NCI-H526 treated with DMSO at 0.1 percent for 48 hours (cell line): ENCODE results near the gene AXL.

Experiments used
- DNase-seq: peaks from one replicate; lab custom pipeline; 2025; lab: John Stamatoyannopoulos, UW

The AXL gene

DNA sequence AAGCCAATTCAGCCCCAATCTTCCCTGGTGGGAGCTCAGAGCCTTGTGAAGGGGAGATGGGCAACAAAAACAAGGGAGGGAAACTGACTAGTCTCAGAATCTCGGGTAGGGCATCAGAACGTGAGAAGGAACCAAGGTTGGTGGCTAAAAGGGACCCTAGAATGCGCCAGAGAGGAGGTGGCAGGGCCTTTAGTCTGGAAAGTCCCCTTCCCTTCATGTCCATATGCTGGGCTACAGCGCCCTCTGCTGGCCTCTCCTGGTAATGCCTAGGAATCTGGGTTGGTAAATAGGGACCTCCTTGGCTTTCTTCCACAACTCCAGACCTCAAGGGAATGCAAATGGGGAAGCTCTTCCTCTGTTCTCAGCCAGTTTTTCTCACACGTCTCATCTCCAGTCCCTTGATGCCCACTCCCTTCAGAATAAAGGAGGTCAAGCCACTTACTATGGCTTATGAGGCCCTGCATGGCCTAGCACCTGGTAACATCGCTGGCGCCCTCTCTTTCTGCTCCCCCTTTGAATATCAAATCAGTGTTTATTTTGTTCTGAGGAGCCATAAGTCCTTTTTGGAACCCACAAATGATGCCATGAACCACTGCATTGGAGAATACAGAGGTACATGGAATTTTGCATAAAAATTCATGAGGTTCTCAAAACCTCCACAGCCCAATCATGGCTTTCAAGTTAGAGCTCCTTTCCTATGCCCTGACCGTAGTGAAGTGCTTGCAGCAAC, 89.6 kb downstream of the AXL start:
- peak; percentile 70 for DNase-seq

- no peak for DNase-seq
Observed at GRCh38 chr19:41309180-41310032, 90.4 kb downstream of the AXL start.

DNA sequence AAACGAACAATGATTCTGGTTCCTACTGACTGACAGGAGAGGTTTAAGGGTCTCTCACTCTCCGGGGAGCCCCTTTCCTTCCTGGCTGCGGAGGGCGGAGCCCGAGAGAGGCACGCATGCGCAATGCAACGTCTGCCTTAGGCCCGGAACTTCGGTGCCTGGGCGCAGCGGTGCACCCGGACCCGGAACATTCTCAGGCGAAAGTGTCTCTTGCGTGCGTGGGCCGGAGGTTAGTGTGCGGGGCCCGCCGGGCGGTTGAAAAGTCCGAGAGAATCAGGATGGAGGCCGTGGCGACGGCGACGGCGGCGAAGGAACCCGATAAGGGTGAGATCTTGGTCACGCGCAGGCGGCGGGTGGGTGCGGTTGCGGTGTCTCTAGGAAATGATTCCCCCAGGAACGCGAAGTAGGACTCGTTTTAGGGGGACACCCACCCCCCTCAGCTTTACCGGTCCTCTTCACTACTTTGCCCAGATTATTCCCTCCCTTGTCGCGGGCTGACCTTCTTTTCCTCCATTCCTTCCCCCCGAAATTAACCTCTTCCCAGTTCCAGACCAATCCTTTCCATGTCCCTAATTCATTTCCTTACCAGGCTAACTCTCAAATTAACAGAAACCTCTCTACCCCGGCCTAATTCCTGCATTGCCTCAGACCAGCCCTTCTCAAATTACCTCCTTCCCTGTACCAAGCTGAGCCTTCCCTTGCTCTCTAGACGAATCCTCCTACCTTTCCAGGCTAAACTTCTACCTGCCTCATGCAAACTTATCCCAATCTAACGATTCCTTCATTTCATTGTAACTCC, 91.2 kb downstream of the AXL start, which contains the start of gene CCDC97:
Gene CCDC97, plus strand, starts transcription at position 140 of the 799 bp plus-strand sequence. Its CDS starts 139 bp downstream, at position 279.
- peak; percentile 71 for DNase-seq

GRCh38 chr19:41311072-41311471, 92.0 kb downstream of the AXL start:
- DNase-seq = no peak
